GM23338 (cell line): Measurements from ENCODE around the gene VSTM2L. TPM values are rescaled to one million over a fixed set of nuclear protein-coding genes. Genes with fewer than 3 reads are reported as not detected.

Source experiments
- ATAC-seq: fragments of 200-7000 bp; cut with Tn5 transposase; 3 replicates; pipeline ENCODE4 v1.9.1; 2020
- DNase-seq: peaks from one replicate; pipeline ENCODE4 v3.0.0-alpha.2; 2015; ENCODE audit warnings: low spot score
- H2AFZ ChIP-seq: fragments of 200-600 bp; sonication (generic); 2 replicates; pipeline ENCODE4 v1.8.0; 2016; ENCODE audit warnings: antibody characterized with exemption, mild to moderate bottlenecking, moderate library complexity
- H3F3A ChIP-seq: fragments of 200-600 bp; sonication (generic); replicated peaks from 2 replicates; pipeline ENCODE4 v1.8.0; 2017; ENCODE audit warnings: antibody characterized with exemption, mixed run types, low read depth
- H3K27ac ChIP-seq: fragments of 200-600 bp; sonication (generic); 2 replicates; pipeline ENCODE4 v1.6.1; 2016; ENCODE audit warnings: low read depth
- H3K27me3 ChIP-seq: fragments of 200-600 bp; sonication (generic); 2 replicates; pipeline ENCODE4 v1.8.0; 2016; ENCODE audit warnings: mild to moderate bottlenecking, mixed run types, moderate library complexity; ENCODE audit not compliant: insufficient read depth
- H3K36me3 ChIP-seq: fragments of 200-600 bp; sonication (generic); 2 replicates; pipeline ENCODE4 v1.8.0; 2016; ENCODE audit warnings: mild to moderate bottlenecking; ENCODE audit not compliant: insufficient read depth
- H3K4me1 ChIP-seq: fragments of 200-600 bp; sonication (generic); 2 replicates; pipeline ENCODE4 v1.8.0; 2016; ENCODE audit warnings: mild to moderate bottlenecking, moderate library complexity; ENCODE audit not compliant: insufficient read depth
- H3K4me2 ChIP-seq: fragments of 200-600 bp; sonication (generic); 2 replicates; pipeline ENCODE4 v1.7.1; 2017; ENCODE audit warnings: mixed run types
- H3K4me3 ChIP-seq: fragments of 200-600 bp; sonication (generic); 2 replicates; pipeline ENCODE4 v1.6.1; 2016; ENCODE audit warnings: mixed run types
- H3K79me2 ChIP-seq: fragments of 200-600 bp; sonication (generic); replicated peaks from 2 replicates; pipeline ENCODE4 v1.8.0; 2017; ENCODE audit warnings: mild to moderate bottlenecking; ENCODE audit not compliant: insufficient read depth
- H3K9me2 ChIP-seq: fragments of 200-600 bp; sonication (generic); 2 replicates; pipeline ENCODE4 v1.8.0; 2017; ENCODE audit not compliant: insufficient read depth
- H4K20me1 ChIP-seq: fragments of 200-600 bp; sonication (generic); replicated peaks from 2 replicates; pipeline ENCODE4 v1.8.0; 2017; ENCODE audit warnings: mild to moderate bottlenecking; ENCODE audit not compliant: insufficient read depth
- H3K27ac Mint-ChIP-seq: 2 replicates; pipeline ENCODE4 v1.8.0; 2020; ENCODE audit warnings: inconsistent platforms, mild to moderate bottlenecking, moderate library complexity, mixed read lengths
- H3K27me3 Mint-ChIP-seq: 3 replicates; pipeline ENCODE4 v1.8.0; 2022; ENCODE audit warnings: low read depth, mild to moderate bottlenecking, moderate library complexity, mixed read lengths, inconsistent platforms; ENCODE audit not compliant: insufficient read depth, poor library complexity
- H3K36me3 Mint-ChIP-seq: 3 replicates; pipeline ENCODE4 v1.8.0; 2021; ENCODE audit warnings: low read depth, mild to moderate bottlenecking, inconsistent platforms, moderate library complexity, mixed read lengths
- H3K4me1 Mint-ChIP-seq: 3 replicates; pipeline ENCODE4 v1.8.0; 2020; ENCODE audit warnings: mild to moderate bottlenecking, inconsistent platforms, mixed read lengths
- H3K4me3 Mint-ChIP-seq: 3 replicates; pipeline ENCODE4 v1.8.0; 2021; ENCODE audit warnings: moderate library complexity, mild to moderate bottlenecking, inconsistent platforms, mixed read lengths
- H3K9me3 Mint-ChIP-seq: 3 replicates; pipeline ENCODE4 v1.8.0; 2020; ENCODE audit warnings: moderate library complexity, mild to moderate bottlenecking, inconsistent platforms, mixed read lengths
- CREB1 ChIP-seq: fragments of 250-450 bp; sonication (Bioruptor Pico); IDR thresholded peaks from 2 replicates; pipeline ENCODE4 v1.5.0; 2020; ENCODE audit warnings: low read depth, mild to moderate bottlenecking, moderate library complexity
- EZH2 ChIP-seq: fragments of 200-600 bp; sonication (generic); IDR thresholded peaks from one replicate; pipeline ENCODE4 v1.8.0; 2017; ENCODE audit warnings: antibody characterized with exemption, mild to moderate bottlenecking, low read depth; ENCODE audit not compliant: unreplicated experiment
- EZH2phosphoT487 ChIP-seq: fragments of 200-600 bp; sonication (generic); IDR thresholded peaks from one replicate; pipeline ENCODE4 v1.8.1; 2018; ENCODE audit warnings: antibody characterized with exemption; ENCODE audit not compliant: unreplicated experiment
- JUNB ChIP-seq: IDR thresholded peaks from one replicate; pipeline ENCODE4 v1.6.1; 2016; ENCODE audit warnings: antibody characterized with exemption; ENCODE audit not compliant: unreplicated experiment
- NANOG ChIP-seq: IDR thresholded peaks from 2 replicates; pipeline ENCODE4 v1.6.1; 2016; ENCODE audit warnings: antibody characterized with exemption, borderline replicate concordance
- POLR2AphosphoS5 ChIP-seq: IDR thresholded peaks from 2 replicates; pipeline ENCODE4 v1.6.1; 2016; ENCODE audit warnings: antibody characterized with exemption, low read depth
- STAT1 ChIP-seq: IDR thresholded peaks from one replicate; pipeline ENCODE4 v1.6.1; 2016; ENCODE audit warnings: antibody characterized with exemption; ENCODE audit not compliant: unreplicated experiment
- ZNF114 ChIP-seq: fragments of 250-450 bp; sonication (Bioruptor Pico); IDR thresholded peaks from 2 replicates; pipeline ENCODE4 v1.5.0; 2020; ENCODE audit warnings: mild to moderate bottlenecking, moderate library complexity
- ZNF331 ChIP-seq: fragments of 250-450 bp; sonication (Bioruptor Pico); IDR thresholded peaks from 2 replicates; pipeline ENCODE4 v1.5.0; 2020; ENCODE audit warnings: low read depth, mild to moderate bottlenecking, moderate library complexity
- polyA plus RNA-seq: library from polyadenylated mRNA; unstranded; fragments of >200 nt; fragmentation: Nextera tagmentation; extraction: Ambion mirVana; gene quantifications from 2 replicates; pipeline ENCODE4 v1.2.1, GENCODE V29; 2016
- total RNA-seq: library from RNA; depleted of rRNA; stranded (reverse); fragments of >200 nt; shearing (Covaris generic); gene quantifications from 2 replicates; pipeline ENCODE4 v1.2.3, GENCODE V29; 2014
- TF ChIP-seq, protein P1 (sequence below): fragments of 250-450 bp; sonication (Bioruptor Pico); IDR thresholded peaks from 2 replicates; pipeline ENCODE4 v1.5.0; 2020; ENCODE audit warnings: mild to moderate bottlenecking, moderate library complexity
- TF ChIP-seq, protein P2 (sequence below): IDR thresholded peaks from one replicate; pipeline ENCODE4 v1.6.1; 2018; ENCODE audit warnings: antibody characterized with exemption; ENCODE audit not compliant: unreplicated experiment
- TF ChIP-seq, protein P3 (sequence below): IDR thresholded peaks from 2 replicates; pipeline ENCODE4 v1.6.1; 2016; ENCODE audit warnings: antibody characterized with exemption
- TF ChIP-seq, protein P4 (sequence below), 2 experiments: fragments of 200-600 bp in 1 of 2; sonication (generic) in 1 of 2; conservative IDR thresholded peaks; 2 replicates each; pipeline versions ENCODE4 v1.5.1 to v1.6.1; 2016 to 2017; ENCODE audit warnings: antibody characterized with exemption in 2 of 2, low read depth in 2 of 2, mild to moderate bottlenecking in 2 of 2, moderate library complexity in 1 of 2

The VSTM2L gene
- total and polyA plus RNA-seq, 2 experiments from 2014 or later, result 0.60 to 1.9 TPM

DNA sequence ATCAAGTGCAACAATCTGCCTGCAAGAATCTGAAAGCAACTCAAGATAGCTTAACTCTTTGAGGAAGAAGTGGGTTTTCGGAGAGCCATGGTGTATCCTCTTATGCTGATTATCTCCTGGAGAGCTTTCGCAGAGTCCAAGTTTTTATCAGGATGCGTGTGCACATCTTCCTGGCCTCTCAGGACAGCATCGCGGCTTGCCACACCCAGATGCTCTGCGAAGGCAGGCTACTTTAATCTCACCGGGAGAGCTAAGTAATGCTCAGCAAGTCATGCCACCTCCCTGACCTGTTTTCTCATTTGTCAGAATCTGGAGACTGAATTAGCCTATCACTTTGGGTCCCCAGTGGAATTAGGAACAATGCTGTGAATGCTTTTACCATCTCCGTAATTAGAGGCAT lies 77.5 kb downstream of the VSTM2L start:
- Mint-ChIP-seq H3K4me1 (peaks cover 23% of the 10 kb centered on the region), H3K36me3 (peaks cover 4% of the 10 kb centered on the region; the same call in 2 of the 3 replicates), H3K27me3 (peaks cover 12% of the 10 kb centered on the region), H3K4me3 (no peak overlapping the region), H3K27ac (no peak overlapping the region), H3K9me3 (no peaks in the 10 kb centered on the region; the same call in 2 of the 3 replicates)
- no peak overlapping the region for H2AFZ ChIP-seq
- no peaks in the 10 kb centered on the region for H3K79me2 ChIP-seq
- no peak overlapping the region for H3K4me3 ChIP-seq
- H3K4me2 ChIP-seq, result no peak overlapping the region
- H3K36me3 ChIP-seq, result peaks cover 4% of the 10 kb centered on the region; the same call in 1 of the 2 replicates
- no peak for DNase-seq
- H3K27me3 ChIP-seq, result no peaks in the 10 kb centered on the region
- no peak overlapping the region for H3K27ac ChIP-seq
- no peaks in the 10 kb centered on the region for H4K20me1 ChIP-seq
- no peaks in the 10 kb centered on the region for H3K9me2 ChIP-seq
- TF ChIP-seq EZH2, result no peak
- TF ChIP-seq NANOG, result no peak
- TF ChIP-seq CREB1 (CRISPR knock-in tag), result no peak
- no peak for TF ChIP-seq STAT1
- TF ChIP-seq JUNB, result no peak
- TF ChIP-seq ZNF331 (CRISPR knock-in tag), result no peak
- TF ChIP-seq, protein P1, sequence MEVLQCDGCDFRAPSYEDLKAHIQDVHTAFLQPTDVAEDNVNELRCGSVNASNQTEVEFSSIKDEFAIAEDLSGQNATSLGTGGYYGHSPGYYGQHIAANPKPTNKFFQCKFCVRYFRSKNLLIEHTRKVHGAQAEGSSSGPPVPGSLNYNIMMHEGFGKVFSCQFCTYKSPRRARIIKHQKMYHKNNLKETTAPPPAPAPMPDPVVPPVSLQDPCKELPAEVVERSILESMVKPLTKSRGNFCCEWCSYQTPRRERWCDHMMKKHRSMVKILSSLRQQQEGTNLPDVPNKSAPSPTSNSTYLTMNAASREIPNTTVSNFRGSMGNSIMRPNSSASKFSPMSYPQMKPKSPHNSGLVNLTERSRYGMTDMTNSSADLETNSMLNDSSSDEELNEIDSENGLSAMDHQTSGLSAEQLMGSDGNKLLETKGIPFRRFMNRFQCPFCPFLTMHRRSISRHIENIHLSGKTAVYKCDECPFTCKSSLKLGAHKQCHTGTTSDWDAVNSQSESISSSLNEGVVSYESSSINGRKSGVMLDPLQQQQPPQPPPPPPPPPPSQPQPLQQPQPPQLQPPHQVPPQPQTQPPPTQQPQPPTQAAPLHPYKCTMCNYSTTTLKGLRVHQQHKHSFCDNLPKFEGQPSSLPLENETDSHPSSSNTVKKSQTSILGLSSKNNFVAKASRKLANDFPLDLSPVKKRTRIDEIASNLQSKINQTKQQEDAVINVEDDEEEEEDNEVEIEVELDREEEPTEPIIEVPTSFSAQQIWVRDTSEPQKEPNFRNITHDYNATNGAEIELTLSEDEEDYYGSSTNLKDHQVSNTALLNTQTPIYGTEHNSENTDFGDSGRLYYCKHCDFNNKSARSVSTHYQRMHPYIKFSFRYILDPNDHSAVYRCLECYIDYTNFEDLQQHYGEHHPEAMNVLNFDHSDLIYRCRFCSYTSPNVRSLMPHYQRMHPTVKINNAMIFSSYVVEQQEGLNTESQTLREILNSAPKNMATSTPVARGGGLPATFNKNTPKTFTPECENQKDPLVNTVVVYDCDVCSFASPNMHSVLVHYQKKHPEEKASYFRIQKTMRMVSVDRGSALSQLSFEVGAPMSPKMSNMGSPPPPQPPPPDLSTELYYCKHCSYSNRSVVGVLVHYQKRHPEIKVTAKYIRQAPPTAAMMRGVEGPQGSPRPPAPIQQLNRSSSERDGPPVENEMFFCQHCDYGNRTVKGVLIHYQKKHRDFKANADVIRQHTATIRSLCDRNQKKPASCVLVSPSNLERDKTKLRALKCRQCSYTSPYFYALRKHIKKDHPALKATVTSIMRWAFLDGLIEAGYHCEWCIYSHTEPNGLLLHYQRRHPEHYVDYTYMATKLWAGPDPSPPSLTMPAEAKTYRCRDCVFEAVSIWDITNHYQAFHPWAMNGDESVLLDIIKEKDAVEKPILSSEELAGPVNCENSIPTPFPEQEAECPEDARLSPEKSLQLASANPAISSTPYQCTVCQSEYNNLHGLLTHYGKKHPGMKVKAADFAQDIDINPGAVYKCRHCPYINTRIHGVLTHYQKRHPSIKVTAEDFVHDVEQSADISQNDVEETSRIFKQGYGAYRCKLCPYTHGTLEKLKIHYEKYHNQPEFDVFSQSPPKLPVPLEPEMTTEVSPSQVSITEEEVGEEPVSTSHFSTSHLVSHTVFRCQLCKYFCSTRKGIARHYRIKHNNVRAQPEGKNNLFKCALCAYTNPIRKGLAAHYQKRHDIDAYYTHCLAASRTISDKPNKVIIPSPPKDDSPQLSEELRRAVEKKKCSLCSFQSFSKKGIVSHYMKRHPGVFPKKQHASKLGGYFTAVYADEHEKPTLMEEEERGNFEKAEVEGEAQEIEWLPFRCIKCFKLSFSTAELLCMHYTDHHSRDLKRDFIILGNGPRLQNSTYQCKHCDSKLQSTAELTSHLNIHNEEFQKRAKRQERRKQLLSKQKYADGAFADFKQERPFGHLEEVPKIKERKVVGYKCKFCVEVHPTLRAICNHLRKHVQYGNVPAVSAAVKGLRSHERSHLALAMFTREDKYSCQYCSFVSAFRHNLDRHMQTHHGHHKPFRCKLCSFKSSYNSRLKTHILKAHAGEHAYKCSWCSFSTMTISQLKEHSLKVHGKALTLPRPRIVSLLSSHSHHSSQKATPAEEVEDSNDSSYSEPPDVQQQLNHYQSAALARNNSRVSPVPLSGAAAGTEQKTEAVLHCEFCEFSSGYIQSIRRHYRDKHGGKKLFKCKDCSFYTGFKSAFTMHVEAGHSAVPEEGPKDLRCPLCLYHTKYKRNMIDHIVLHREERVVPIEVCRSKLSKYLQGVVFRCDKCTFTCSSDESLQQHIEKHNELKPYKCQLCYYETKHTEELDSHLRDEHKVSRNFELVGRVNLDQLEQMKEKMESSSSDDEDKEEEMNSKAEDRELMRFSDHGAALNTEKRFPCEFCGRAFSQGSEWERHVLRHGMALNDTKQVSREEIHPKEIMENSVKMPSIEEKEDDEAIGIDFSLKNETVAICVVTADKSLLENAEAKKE (CRISPR knock-in tag), result no peak
- TF ChIP-seq ZNF114 (CRISPR knock-in tag), result no peak
- TF ChIP-seq, protein P2, sequence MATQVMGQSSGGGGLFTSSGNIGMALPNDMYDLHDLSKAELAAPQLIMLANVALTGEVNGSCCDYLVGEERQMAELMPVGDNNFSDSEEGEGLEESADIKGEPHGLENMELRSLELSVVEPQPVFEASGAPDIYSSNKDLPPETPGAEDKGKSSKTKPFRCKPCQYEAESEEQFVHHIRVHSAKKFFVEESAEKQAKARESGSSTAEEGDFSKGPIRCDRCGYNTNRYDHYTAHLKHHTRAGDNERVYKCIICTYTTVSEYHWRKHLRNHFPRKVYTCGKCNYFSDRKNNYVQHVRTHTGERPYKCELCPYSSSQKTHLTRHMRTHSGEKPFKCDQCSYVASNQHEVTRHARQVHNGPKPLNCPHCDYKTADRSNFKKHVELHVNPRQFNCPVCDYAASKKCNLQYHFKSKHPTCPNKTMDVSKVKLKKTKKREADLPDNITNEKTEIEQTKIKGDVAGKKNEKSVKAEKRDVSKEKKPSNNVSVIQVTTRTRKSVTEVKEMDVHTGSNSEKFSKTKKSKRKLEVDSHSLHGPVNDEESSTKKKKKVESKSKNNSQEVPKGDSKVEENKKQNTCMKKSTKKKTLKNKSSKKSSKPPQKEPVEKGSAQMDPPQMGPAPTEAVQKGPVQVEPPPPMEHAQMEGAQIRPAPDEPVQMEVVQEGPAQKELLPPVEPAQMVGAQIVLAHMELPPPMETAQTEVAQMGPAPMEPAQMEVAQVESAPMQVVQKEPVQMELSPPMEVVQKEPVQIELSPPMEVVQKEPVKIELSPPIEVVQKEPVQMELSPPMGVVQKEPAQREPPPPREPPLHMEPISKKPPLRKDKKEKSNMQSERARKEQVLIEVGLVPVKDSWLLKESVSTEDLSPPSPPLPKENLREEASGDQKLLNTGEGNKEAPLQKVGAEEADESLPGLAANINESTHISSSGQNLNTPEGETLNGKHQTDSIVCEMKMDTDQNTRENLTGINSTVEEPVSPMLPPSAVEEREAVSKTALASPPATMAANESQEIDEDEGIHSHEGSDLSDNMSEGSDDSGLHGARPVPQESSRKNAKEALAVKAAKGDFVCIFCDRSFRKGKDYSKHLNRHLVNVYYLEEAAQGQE, result no peak
- TF ChIP-seq EZH2phosphoT487, result no peak
- TF ChIP-seq POLR2AphosphoS5, result no peak
- TF ChIP-seq, protein P3, sequence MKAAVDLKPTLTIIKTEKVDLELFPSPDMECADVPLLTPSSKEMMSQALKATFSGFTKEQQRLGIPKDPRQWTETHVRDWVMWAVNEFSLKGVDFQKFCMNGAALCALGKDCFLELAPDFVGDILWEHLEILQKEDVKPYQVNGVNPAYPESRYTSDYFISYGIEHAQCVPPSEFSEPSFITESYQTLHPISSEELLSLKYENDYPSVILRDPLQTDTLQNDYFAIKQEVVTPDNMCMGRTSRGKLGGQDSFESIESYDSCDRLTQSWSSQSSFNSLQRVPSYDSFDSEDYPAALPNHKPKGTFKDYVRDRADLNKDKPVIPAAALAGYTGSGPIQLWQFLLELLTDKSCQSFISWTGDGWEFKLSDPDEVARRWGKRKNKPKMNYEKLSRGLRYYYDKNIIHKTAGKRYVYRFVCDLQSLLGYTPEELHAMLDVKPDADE, result no peak
- TF ChIP-seq, protein P4, sequence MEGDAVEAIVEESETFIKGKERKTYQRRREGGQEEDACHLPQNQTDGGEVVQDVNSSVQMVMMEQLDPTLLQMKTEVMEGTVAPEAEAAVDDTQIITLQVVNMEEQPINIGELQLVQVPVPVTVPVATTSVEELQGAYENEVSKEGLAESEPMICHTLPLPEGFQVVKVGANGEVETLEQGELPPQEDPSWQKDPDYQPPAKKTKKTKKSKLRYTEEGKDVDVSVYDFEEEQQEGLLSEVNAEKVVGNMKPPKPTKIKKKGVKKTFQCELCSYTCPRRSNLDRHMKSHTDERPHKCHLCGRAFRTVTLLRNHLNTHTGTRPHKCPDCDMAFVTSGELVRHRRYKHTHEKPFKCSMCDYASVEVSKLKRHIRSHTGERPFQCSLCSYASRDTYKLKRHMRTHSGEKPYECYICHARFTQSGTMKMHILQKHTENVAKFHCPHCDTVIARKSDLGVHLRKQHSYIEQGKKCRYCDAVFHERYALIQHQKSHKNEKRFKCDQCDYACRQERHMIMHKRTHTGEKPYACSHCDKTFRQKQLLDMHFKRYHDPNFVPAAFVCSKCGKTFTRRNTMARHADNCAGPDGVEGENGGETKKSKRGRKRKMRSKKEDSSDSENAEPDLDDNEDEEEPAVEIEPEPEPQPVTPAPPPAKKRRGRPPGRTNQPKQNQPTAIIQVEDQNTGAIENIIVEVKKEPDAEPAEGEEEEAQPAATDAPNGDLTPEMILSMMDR (conservative IDR thresholded peaks at IDR 0.05; ENCODE audit: low read depth in 2 of 2), result no peak
- no peaks in the 10 kb centered on the region for H3F3A ChIP-seq
- ATAC-seq, result no peak
- H3K4me1 ChIP-seq, result peaks cover 20% of the 10 kb centered on the region
